Fibroblast of lung (primary cell): ENCODE data around the gene DPY19L1. TPM values are rescaled to one million over a fixed set of nuclear protein-coding genes. Genes with fewer than 3 reads are reported as not detected.
"Not testable (repeated sequence)": the region's sequence is repeated elsewhere in the genome, so short reads cannot be mapped to it uniquely, and the experiment has no call there.

Experiments used
- DNase-seq, 2 donors: peaks; one replicate each; pipeline versions ENCODE4 v3.0.0 to v3.0.0-alpha.2; 2010; ENCODE audit warnings: low read depth in 2 of 2
- H2AFZ ChIP-seq: 2 replicates; pipeline ENCODE4 v1.5.1; 2012; ENCODE audit warnings: low read length, control low read depth, inconsistent platforms
- H3K27ac ChIP-seq: 2 replicates; pipeline ENCODE4 v1.5.1; 2011; ENCODE audit warnings: low read length, control low read depth; ENCODE audit not compliant: insufficient read depth
- H3K27me3 ChIP-seq: 2 replicates; pipeline ENCODE4 v1.5.1; 2011; ENCODE audit warnings: mild to moderate bottlenecking, low read length; ENCODE audit not compliant: control insufficient read depth, insufficient read depth
- H3K36me3 ChIP-seq: 2 replicates; pipeline ENCODE4 v1.5.1; 2011; ENCODE audit warnings: low read length; ENCODE audit not compliant: control insufficient read depth, insufficient read depth
- H3K4me1 ChIP-seq: 2 replicates; pipeline ENCODE4 v1.5.1; 2011; ENCODE audit warnings: low read length; ENCODE audit not compliant: control insufficient read depth, insufficient read depth; ENCODE audit errors: extremely low read depth
- H3K4me2 ChIP-seq: 2 replicates; pipeline ENCODE4 v1.5.1; 2011; ENCODE audit warnings: low read length, control low read depth; ENCODE audit not compliant: insufficient read depth; ENCODE audit errors: extremely low read depth
- H3K4me3 ChIP-seq, 4 experiments: fragments of 200-600 bp in 1 of 4; sonication (generic) in 1 of 4; replicated peaks in 1 of 4; 2 replicates each; pipeline ENCODE4 v1.5.1; 2011 to 2016; ENCODE audit warnings: low read length in 4 of 4, low read depth in 3 of 4, mild to moderate bottlenecking in 3 of 4, control low read depth in 2 of 4, inconsistent platforms in 1 of 4, mixed read lengths in 1 of 4; ENCODE audit not compliant: insufficient read depth in 1 of 4; ENCODE audit errors: control extremely low read depth in 1 of 4
- H3K79me2 ChIP-seq: 2 replicates; pipeline ENCODE4 v1.5.1; 2012; ENCODE audit warnings: mild to moderate bottlenecking, low read length, inconsistent platforms; ENCODE audit not compliant: control insufficient read depth, insufficient read depth
- H3K9ac ChIP-seq: 2 replicates; pipeline ENCODE4 v1.5.1; 2011; ENCODE audit warnings: mild to moderate bottlenecking, low read length, control low read depth; ENCODE audit not compliant: insufficient read depth
- H3K9me3 ChIP-seq: 2 replicates; pipeline ENCODE4 v1.5.1; 2012; ENCODE audit warnings: low read depth, low read length; ENCODE audit not compliant: control insufficient read depth, insufficient read depth
- H4K20me1 ChIP-seq: 2 replicates; pipeline ENCODE4 v1.5.1; 2011; ENCODE audit warnings: low read length; ENCODE audit not compliant: control insufficient read depth, insufficient read depth; ENCODE audit errors: extremely low read depth
- polyA plus RNA-seq, 2 donors: library from polyadenylated mRNA; depleted of rRNA in 1 of 2; stranded (reverse) in 1 of 2; unstranded in 1 of 2; fragments of >200 nt; gene quantifications; 2 replicates each; pipeline ENCODE4 v1.2.1, GENCODE V29; 2011 to 2012; ENCODE audit warnings: missing spikeins in 1 of 2
- total RNA-seq: library from RNA; depleted of rRNA; stranded (reverse); fragments of >200 nt; gene quantifications from 2 replicates; pipeline ENCODE4 v1.2.1, GENCODE V29; 2014
- TF ChIP-seq, protein P1 (sequence below), 2 donors: IDR thresholded peaks in 1 of 2; conservative IDR thresholded peaks in 1 of 2; 1 replicate in 1 of 2; 2 replicates in 1 of 2; pipeline ENCODE4 v1.5.1; 2011 to 2012; ENCODE audit warnings: low read length in 2 of 2, control low read depth in 1 of 2, inconsistent platforms in 1 of 2, low read depth in 1 of 2, mild to moderate bottlenecking in 1 of 2

Gene DPY19L1
- total and polyA plus RNA-seq, 2 donors (not counting 1 experiment from before 2014, with no cell fraction given): 30.1 to 31.8 TPM

DNA sequence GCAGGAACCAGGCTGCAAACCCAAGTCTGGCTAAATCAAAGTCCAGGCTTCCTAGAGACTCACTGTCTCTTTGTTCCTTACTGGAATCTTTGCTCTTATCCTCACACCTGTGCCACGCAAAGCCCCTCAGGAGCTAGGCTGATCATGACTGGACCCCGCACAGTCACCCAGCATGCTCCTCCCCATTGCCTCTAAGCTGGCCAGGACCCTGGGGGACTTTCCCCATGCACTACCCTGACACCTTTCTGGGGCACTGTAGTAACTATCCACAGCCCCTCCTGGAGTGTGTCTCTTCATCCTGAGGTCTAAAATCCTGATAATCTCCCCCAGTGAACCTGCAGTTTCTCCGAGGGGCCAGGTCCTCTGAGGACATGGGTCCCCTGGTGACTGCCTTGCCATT is 21.3 kb upstream of the DPY19L1 start:
- not testable (repeated sequence) for DNase-seq, H2AFZ ChIP-seq, H3K36me3 ChIP-seq

DNA sequence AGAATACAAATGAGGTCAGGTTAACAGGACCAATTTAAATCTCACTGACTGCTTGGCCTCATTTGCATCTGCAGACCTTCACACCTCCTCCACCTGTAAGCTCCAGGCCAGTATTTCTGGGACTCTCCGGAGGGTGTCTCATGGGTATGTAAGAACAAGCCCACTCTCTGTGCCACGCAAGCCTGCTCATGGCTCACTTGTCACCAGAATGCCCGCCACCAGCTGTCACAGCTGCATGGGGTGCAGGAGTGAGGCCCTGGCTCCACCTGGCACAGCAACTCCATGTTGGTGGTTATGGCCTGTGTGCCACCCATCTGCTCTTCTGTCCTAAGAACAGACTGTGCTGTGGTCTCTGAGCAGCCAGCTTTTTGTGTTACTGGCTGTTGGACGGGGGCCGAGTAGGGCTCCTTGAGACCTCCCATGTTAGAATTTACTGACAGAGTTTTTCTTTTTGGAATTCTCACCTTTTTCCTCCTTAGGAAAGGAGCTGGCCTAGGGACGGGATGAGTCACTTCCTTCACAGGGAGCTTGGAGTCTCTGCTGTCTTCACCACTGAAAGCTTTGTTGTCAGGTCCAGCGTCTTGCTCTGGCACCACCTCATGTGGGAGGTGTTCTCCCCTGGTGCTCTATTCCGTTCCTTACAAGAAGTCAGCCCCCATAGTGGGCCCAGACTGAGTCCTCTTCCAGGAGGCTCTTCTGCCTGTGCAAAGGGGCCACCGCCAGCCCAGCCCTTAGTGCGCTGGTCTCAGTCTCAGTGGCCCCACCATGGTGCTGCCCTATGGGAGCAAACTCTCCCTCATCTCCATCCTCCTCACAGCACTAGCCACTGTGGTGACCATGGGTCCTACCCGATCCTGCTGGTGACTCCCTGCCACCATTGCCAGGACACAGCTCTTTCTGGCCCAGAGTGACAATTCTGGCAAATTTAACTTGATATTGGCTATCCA is 20.5 kb upstream of the DPY19L1 start:
- not testable (repeated sequence) for H3K9me3 ChIP-seq, H3K36me3 ChIP-seq, H4K20me1 ChIP-seq, H3K79me2 ChIP-seq, H3K4me3 ChIP-seq, H2AFZ ChIP-seq, H3K4me2 ChIP-seq, H3K27ac ChIP-seq, H3K9ac ChIP-seq, H3K4me1 ChIP-seq, H3K27me3 ChIP-seq
- peak in 1 of 2 donors; percentile 18 for DNase-seq

More for the DNA sequence above, 21.3 kb upstream of the DPY19L1 start:
- H3K4me2 ChIP-seq, H3K4me1 ChIP-seq, H4K20me1 ChIP-seq, H3K9me3 ChIP-seq, H3K79me2 ChIP-seq, H3K9ac ChIP-seq, H3K27me3 ChIP-seq, H3K4me3 ChIP-seq, H3K27ac ChIP-seq: not testable (repeated sequence)

DNA sequence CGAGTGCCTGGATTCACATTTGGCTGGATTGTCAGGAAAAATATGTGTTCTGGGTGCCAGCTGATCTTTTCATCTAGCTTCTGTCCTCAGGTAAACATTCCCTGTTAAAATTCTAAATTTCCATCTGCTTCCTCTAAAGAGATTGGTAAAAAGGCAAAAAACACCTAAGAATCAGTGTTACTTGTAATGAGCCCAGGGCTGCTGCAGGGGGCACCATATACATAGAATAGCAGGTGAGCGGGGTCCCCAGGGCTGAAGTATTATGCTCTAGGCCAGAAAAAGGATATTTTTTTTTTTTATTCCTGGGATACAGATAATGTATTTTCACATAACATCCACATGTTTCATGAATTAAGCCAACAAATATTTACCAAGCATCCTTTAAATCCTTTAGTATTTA is 18.4 kb upstream of the DPY19L1 start:
- not testable (repeated sequence) for H3K27ac ChIP-seq, DNase-seq
- TF ChIP-seq, protein P1, sequence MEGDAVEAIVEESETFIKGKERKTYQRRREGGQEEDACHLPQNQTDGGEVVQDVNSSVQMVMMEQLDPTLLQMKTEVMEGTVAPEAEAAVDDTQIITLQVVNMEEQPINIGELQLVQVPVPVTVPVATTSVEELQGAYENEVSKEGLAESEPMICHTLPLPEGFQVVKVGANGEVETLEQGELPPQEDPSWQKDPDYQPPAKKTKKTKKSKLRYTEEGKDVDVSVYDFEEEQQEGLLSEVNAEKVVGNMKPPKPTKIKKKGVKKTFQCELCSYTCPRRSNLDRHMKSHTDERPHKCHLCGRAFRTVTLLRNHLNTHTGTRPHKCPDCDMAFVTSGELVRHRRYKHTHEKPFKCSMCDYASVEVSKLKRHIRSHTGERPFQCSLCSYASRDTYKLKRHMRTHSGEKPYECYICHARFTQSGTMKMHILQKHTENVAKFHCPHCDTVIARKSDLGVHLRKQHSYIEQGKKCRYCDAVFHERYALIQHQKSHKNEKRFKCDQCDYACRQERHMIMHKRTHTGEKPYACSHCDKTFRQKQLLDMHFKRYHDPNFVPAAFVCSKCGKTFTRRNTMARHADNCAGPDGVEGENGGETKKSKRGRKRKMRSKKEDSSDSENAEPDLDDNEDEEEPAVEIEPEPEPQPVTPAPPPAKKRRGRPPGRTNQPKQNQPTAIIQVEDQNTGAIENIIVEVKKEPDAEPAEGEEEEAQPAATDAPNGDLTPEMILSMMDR (conservative IDR thresholded peaks at IDR 0.05 in 1 of 2, IDR thresholded peaks at IDR 0.05 in 1 of 2; ENCODE audit: low read depth in 1 of 2, low read length in 2 of 2): peak in 1 of 2 donors; percentile 29

DNA sequence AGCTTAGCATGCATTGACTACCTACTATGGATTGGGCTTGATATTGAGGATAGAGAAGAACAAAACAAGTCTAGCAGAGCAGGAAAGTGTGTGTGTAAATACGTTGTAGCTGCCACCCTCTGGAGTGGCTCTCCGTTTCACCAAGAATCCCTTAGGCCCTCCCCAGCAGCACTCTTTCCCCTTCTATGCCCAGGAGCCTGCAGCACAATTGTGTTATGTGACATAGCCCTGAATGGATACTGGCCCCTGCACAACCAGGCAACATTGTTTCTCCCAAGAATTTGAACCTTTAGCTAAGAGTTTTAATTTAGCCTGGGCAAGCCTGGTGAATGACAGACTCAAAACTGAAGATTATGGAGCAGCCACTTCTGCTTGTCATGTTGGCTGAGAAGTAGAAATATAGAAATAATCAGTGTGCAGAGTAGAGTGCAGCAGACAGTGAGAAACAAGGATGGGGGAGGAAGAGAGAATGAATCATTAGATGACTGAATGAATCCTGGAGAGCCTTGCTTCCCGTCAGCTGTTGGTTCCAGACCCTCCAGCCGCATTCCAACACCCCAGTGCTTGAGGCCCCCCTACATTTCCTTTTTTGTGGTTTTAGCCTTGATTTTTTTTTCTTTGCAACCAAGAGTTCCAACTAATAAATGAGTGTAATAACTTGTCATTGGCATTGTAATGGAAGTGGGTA is 16.3 kb upstream of the DPY19L1 start:
- not testable (repeated sequence) for H2AFZ ChIP-seq, H3K36me3 ChIP-seq, H3K4me1 ChIP-seq, H3K4me2 ChIP-seq, H3K27me3 ChIP-seq, H3K27ac ChIP-seq, H4K20me1 ChIP-seq, H3K79me2 ChIP-seq, H3K4me3 ChIP-seq, H3K9me3 ChIP-seq, H3K9ac ChIP-seq
- DNase-seq: peak in 1 of 2 donors; percentile 78

More for the DNA sequence above, 18.4 kb upstream of the DPY19L1 start:
- H3K27me3 ChIP-seq, H3K9me3 ChIP-seq, H3K4me1 ChIP-seq, H4K20me1 ChIP-seq, H3K9ac ChIP-seq, H2AFZ ChIP-seq, H3K79me2 ChIP-seq, H3K4me3 ChIP-seq, H3K36me3 ChIP-seq, H3K4me2 ChIP-seq: not testable (repeated sequence)

DNA sequence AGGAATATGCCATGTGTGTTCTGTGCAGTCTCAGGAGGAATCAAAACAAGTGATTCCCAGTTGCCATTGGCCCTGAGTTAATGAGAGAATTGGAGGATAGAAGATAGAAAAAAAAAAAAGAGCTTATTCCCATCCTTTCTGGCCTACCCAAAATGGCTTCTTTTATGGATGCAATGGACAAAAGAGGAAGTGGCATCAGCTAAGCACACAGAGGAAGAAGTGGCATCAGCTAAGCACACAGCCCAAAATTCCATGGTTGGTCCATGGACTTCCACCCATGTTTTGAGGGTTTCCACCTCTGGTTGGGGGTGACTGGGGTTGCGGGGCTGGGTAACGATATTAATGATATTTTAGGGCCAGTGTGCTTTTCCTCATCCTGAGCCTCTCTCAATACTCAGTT is 11.1 kb upstream of the DPY19L1 start:
- not testable (repeated sequence) for DNase-seq, H3K9ac ChIP-seq, H3K4me1 ChIP-seq, H3K4me2 ChIP-seq, H3K4me3 ChIP-seq, H3K79me2 ChIP-seq, H4K20me1 ChIP-seq, H3K27ac ChIP-seq, H3K36me3 ChIP-seq, H2AFZ ChIP-seq, H3K27me3 ChIP-seq, H3K9me3 ChIP-seq

DNA sequence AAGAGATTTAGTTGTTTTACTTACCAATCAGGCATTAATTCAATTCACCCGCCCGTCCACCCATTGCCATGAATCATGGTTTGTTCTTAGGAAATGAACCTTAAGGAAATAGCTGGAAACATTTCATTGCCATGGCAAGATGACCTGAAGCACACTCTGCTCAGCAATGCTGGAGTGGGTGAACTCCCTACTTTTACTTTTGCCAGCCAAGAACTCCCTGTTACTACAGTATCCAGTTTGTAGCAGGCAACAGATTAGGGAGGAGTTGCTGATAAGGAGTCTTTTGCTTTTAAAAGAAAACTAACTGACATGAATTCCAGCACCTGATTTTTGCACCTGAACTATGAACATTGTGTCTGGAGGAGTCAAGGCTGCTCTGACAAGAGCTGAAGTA is 10.6 kb upstream of the DPY19L1 start:
- DNase-seq: peak in 1 of 2 donors; percentile 21
- not testable (repeated sequence) for H3K4me1 ChIP-seq, H3K9ac ChIP-seq, H3K27ac ChIP-seq, H3K9me3 ChIP-seq, H3K79me2 ChIP-seq, H3K4me3 ChIP-seq, H4K20me1 ChIP-seq, H2AFZ ChIP-seq, H3K27me3 ChIP-seq, H3K4me2 ChIP-seq, H3K36me3 ChIP-seq
